ENCODE results near the gene BRSK2. TPM values are rescaled to one million over a fixed set of nuclear protein-coding genes. Genes with fewer than 3 reads are reported as not detected.

Gene BRSK2
- 5.9 to 6.7 TPM (median 6.2 TPM) in 5 replicates for total RNA-seq (2022; extraction: Qiagen RNA extraction; ENCODE audit: low read depth)

GRCh38 chr11:1389932-1390568 is at the start of gene BRSK2:
TSS of gene BRSK2 (plus strand) at chr11:1389934. CDS start at chr11:1390285, 351 bp downstream.

GRCh38 chr11:1486054-1486825 is 96.5 kb downstream of the BRSK2 start, which contains the start of gene MOB2:
TSS of gene MOB2 (minus strand) at chr11:1486779. CDS start at chr11:1486556, 223 bp downstream.

Other genes starting within 250 kb of the BRSK2 start
- 1.5 to 2.3 TPM (median 2.0 TPM) in 5 replicates for gene MUC5AC, start 232.0 kb upstream of the BRSK2 start, total RNA-seq (2022; extraction: Qiagen RNA extraction; ENCODE audit: low read depth)
- gene MUC5B, start 166.9 kb upstream of the BRSK2 start, total RNA-seq (2022; extraction: Qiagen RNA extraction; ENCODE audit: low read depth), result 2.0 to 4.3 TPM (median 3.3 TPM) in 5 replicates
- 34.2 to 52.3 TPM (median 48.8 TPM) in 5 replicates for gene TOLLIP, start 80.3 kb upstream of the BRSK2 start, total RNA-seq (2022; extraction: Qiagen RNA extraction; ENCODE audit: low read depth)
- 37.2 to 43.6 TPM (median 41.6 TPM) in 5 replicates for gene MOB2, start 96.8 kb downstream of the BRSK2 start, total RNA-seq (2022; extraction: Qiagen RNA extraction; ENCODE audit: low read depth)
- 0.34 to 1.6 TPM (median 0.83 TPM) in 5 replicates for gene DUSP8, start 182.3 kb downstream of the BRSK2 start, total RNA-seq (2022; extraction: Qiagen RNA extraction; ENCODE audit: low read depth)
- not detected in 5 replicates for gene KRTAP5-1, start 195.3 kb downstream of the BRSK2 start, total RNA-seq (2022; extraction: Qiagen RNA extraction; ENCODE audit: low read depth)
- not detected in 5 replicates for gene KRTAP5-2, start 208.4 kb downstream of the BRSK2 start, total RNA-seq (2022; extraction: Qiagen RNA extraction; ENCODE audit: low read depth)
- gene KRTAP5-3, start 218.5 kb downstream of the BRSK2 start, total RNA-seq (2022; extraction: Qiagen RNA extraction; ENCODE audit: low read depth), result not detected in 5 replicates
- not detected in 5 replicates for gene KRTAP5-4, start 232.2 kb downstream of the BRSK2 start, total RNA-seq (2022; extraction: Qiagen RNA extraction; ENCODE audit: low read depth)
- not detected in 5 replicates for gene KRTAP5-5, start 239.8 kb downstream of the BRSK2 start, total RNA-seq (2022; extraction: Qiagen RNA extraction; ENCODE audit: low read depth)

Measured in A549 treated with GW870086 at 1 μM for 4 hours (cell line).